Kidney epithelial cell (primary cell): ENCODE data around the gene WDR27. TPM values are rescaled to one million over a fixed set of nuclear protein-coding genes. Genes with fewer than 3 reads are reported as not detected.
"Not testable (repeated sequence)": the region's sequence is repeated elsewhere in the genome, so short reads cannot be mapped to it uniquely, and the experiment has no call there.

Source experiments
- DNase-seq: peaks from one replicate; pipeline ENCODE4 v3.0.0-alpha.2; 2010; ENCODE audit warnings: low read depth
- H3K27me3 ChIP-seq: 2 replicates; pipeline ENCODE4 v1.6.0; 2011; ENCODE audit warnings: low read length; ENCODE audit not compliant: control insufficient read depth, insufficient read depth
- H3K36me3 ChIP-seq: 2 replicates; pipeline ENCODE4 v1.5.1; 2011; ENCODE audit warnings: low read length; ENCODE audit not compliant: control insufficient read depth, insufficient read depth
- H3K4me3 ChIP-seq: 2 replicates; pipeline ENCODE4 v1.5.1; 2011; ENCODE audit warnings: low read depth, mild to moderate bottlenecking, control low read depth, low read length
- total RNA-seq: library from RNA; depleted of rRNA; stranded (reverse); fragments of >200 nt; gene quantifications from 2 replicates; pipeline ENCODE4 v1.2.3, GENCODE V29; 2015
- TF ChIP-seq, protein P1 (sequence below): IDR thresholded peaks from 2 replicates; pipeline ENCODE4 v1.5.1; 2011; ENCODE audit warnings: mild to moderate bottlenecking, moderate library complexity, low read length, control low read depth, inconsistent platforms; ENCODE audit not compliant: insufficient read depth, poor library complexity, severe bottlenecking

The WDR27 gene
- total RNA-seq, 1 donor from 2014 or later: 27.0 TPM

GRCh38 chr6:169647637-169648036 lies 54.2 kb downstream of the WDR27 start:
- H3K4me3 ChIP-seq: no peak overlapping the region
- TF ChIP-seq, protein P1, sequence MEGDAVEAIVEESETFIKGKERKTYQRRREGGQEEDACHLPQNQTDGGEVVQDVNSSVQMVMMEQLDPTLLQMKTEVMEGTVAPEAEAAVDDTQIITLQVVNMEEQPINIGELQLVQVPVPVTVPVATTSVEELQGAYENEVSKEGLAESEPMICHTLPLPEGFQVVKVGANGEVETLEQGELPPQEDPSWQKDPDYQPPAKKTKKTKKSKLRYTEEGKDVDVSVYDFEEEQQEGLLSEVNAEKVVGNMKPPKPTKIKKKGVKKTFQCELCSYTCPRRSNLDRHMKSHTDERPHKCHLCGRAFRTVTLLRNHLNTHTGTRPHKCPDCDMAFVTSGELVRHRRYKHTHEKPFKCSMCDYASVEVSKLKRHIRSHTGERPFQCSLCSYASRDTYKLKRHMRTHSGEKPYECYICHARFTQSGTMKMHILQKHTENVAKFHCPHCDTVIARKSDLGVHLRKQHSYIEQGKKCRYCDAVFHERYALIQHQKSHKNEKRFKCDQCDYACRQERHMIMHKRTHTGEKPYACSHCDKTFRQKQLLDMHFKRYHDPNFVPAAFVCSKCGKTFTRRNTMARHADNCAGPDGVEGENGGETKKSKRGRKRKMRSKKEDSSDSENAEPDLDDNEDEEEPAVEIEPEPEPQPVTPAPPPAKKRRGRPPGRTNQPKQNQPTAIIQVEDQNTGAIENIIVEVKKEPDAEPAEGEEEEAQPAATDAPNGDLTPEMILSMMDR: no peak
- DNase-seq: no peak
- H3K27me3 ChIP-seq: no peaks in the 10 kb centered on the region
- H3K36me3 ChIP-seq: no peaks in the 10 kb centered on the region

DNA sequence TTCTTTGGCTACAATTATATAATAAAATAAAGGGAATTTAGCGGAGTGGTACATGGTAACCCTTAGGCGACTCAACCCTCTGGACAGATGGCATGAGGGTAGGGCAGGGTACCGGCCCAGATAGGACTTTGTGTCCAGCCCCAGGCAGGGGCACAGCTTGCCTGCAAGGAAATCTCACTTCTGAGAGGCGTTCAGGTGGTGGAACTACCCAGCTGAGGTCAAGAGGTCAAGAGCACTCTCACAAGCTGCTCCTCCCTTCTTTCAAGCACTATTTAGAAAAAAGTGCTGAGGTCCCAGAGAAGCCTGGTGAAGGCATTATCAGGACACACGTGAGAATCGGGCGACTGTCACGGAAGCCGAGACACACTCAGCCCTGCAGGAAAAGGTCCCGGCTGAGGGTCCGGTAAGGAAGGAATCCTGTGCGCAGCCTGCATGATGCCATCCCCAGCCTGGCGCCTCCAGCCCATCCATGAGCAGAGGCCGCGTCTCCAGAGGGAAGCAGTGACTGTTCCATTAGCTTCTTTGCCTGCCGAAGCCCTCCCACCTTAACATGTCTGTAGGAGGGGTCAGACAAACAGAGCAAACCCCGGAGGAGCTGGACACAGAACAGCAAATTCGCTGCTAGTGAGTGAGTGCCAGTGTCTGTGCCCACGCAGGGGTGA lies 54.8 kb downstream of the WDR27 start:
- TF ChIP-seq, protein P1: no peak
- no peaks in the 10 kb centered on the region for H3K36me3 ChIP-seq
- no peak overlapping the region for H3K4me3 ChIP-seq
- DNase-seq: no peak
- H3K27me3 ChIP-seq: no peaks in the 10 kb centered on the region

DNA sequence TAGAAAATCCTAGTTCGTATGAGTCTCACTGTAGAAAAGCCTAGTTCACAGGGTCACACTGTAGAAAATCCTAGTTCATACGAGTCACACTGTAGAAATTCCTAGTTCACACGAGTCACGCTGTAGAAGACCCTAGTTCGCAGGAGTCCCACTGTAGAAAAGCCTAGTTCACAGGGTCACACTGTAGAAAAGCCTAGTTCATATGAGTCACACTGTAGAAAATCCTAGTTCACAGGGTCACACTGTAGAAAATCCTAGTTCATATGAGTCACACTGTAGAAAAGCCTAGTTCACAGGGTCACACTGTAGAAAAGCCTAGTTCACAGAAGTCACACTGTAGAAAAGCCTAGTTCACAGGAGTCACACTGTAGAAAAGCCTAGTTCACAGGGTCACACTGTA lies 56.4 kb downstream of the WDR27 start:
- H3K36me3 ChIP-seq, H3K27me3 ChIP-seq, DNase-seq, H3K4me3 ChIP-seq: not testable (repeated sequence)

- Histone ChIP-seq H3K27me3 (no peaks in the 10 kb centered on the region), H3K4me3 (no peak overlapping the region), H3K36me3 (no peaks in the 10 kb centered on the region)
- DNase-seq: no peak
- TF ChIP-seq, protein P1: no peak
These were observed 58.3 kb downstream of the WDR27 start for GRCh38 chr6:169643521-169643920.

- H3K27me3 ChIP-seq: no peaks in the 10 kb centered on the region
- DNase-seq: no peak
- H3K36me3 ChIP-seq: no peaks in the 10 kb centered on the region
- no peak overlapping the region for H3K4me3 ChIP-seq
- TF ChIP-seq, protein P1: no peak
These were observed 59.4 kb downstream of the WDR27 start for GRCh38 chr6:169642455-169642854.

DNA sequence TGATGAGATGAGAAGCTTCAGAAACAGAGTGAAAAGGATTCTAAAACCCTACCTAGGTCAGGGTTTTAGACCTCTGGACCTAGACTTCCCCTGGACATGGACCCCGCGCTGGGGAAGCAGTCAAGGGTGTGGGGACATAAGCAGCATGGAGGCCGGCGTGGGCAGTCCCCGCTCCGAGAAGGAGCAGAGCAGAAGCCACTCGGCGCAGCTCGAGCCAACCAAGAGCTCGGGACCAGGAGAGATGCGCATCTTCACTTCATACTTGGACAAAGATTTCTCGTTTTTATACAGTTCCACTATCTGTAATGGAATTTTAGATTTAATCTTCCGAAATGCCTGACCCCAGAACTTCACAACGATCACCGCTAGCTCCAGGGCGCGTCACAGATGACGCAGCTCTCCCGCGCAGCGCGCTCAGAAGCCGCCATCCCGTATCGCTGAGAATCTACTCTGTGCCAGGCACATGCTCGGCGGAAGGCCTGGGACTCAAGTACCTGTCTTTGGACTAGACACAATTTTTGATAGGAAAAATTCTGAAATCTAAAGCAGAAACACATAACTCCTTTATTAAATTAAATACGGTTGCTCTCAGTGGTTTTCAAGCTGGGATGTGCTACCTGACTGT lies 60.3 kb downstream of the WDR27 start:
- Histone ChIP-seq H3K36me3 (no peaks in the 10 kb centered on the region), H3K4me3 (no peak overlapping the region), H3K27me3 (no peaks in the 10 kb centered on the region)
- TF ChIP-seq, protein P1: no peak
- DNase-seq: no peak
